Panc1 (cell line): ENCODE results near the gene CCT8. TPM values are rescaled to one million over a fixed set of nuclear protein-coding genes. Genes with fewer than 3 reads are reported as not detected.

Experiments used
- ATAC-seq: fragments of 200-7000 bp; cut with Tn5 transposase; 2 replicates; pipeline ENCODE4 v1.9.1; 2020; ENCODE audit warnings: mild to moderate bottlenecking, moderate library complexity
- BruUV-seq: library from RNA; stranded (reverse); fragments of 400-500 nt; replicated peaks from 2 replicates; lab custom pipeline; 2021; lab: Mats Ljungman, UMichigan
- CTCF ChIA-PET: fragments of 300-600 bp; sonication (Branson Sonifier 250); formaldehyde crosslinking; loops from one replicate; lab custom pipeline; 2022; ENCODE audit warnings: antibody characterized with exemption; lab: Charles Lee
- POLR2A ChIA-PET: fragments of 300-600 bp; sonication (Branson Sonifier 250); formaldehyde crosslinking; loops from one replicate; lab custom pipeline; 2022; ENCODE audit warnings: antibody characterized with exemption; lab: Charles Lee
- DNase-seq: peaks from one replicate; pipeline ENCODE4 v3.0.0-alpha.2; 2010; ENCODE audit warnings: low read depth, low spot score
- H3K27ac ChIP-seq: 2 replicates; pipeline ENCODE4 v1.5.1; 2011; ENCODE audit warnings: mild to moderate bottlenecking, low read length, inconsistent platforms
- H3K27me3 ChIP-seq: fragments of 200-500 bp; sonication (Bioruptor generic); 2 replicates; pipeline ENCODE4 v1.6.0; 2014; ENCODE audit warnings: low read length, inconsistent platforms; ENCODE audit not compliant: control insufficient read depth, insufficient read depth
- H3K36me3 ChIP-seq: fragments of 200-500 bp; sonication (Bioruptor generic); 2 replicates; pipeline ENCODE4 v1.5.1; 2014; ENCODE audit warnings: inconsistent platforms, mild to moderate bottlenecking, low read length, moderate library complexity; ENCODE audit not compliant: control insufficient read depth, insufficient read depth
- H3K4me1 ChIP-seq: 2 replicates; pipeline ENCODE4 v1.5.1; 2011; ENCODE audit warnings: inconsistent platforms, mild to moderate bottlenecking, low read length, moderate library complexity; ENCODE audit not compliant: control insufficient read depth, insufficient read depth
- H3K4me3 ChIP-seq, 2 experiments: 2 replicates each; pipeline ENCODE4 v1.5.1; 2011 to 2012; ENCODE audit warnings: low read depth in 2 of 2, low read length in 2 of 2, mild to moderate bottlenecking in 2 of 2, inconsistent platforms in 1 of 2, moderate library complexity in 1 of 2
- H3K9me3 ChIP-seq: fragments of 200-500 bp; sonication (Bioruptor generic); 2 replicates; pipeline ENCODE4 v1.5.1; 2014; ENCODE audit warnings: low read depth, mild to moderate bottlenecking, inconsistent platforms, low read length, moderate library complexity; ENCODE audit not compliant: control insufficient read depth, insufficient read depth
- CTCF ChIP-seq: fragments of 450-650 bp; IDR thresholded peaks from 2 replicates; pipeline ENCODE4 v1.5.1; 2017; ENCODE audit warnings: mild to moderate bottlenecking
- POLR2AphosphoS5 ChIP-seq: IDR thresholded peaks from 2 replicates; pipeline ENCODE4 v1.6.1; 2012; ENCODE audit warnings: mild to moderate bottlenecking, low read depth, low read length, moderate library complexity
- SIN3A ChIP-seq: IDR thresholded peaks from 2 replicates; pipeline ENCODE4 v1.6.1; 2012; ENCODE audit warnings: low read depth, mild to moderate bottlenecking, low read length, moderate library complexity, borderline replicate concordance; ENCODE audit not compliant: insufficient read depth
- TCF7L2 ChIP-seq: IDR thresholded peaks from 2 replicates; pipeline ENCODE4 v1.6.1; 2011; ENCODE audit warnings: mild to moderate bottlenecking, low read depth, low read length, inconsistent platforms
- in situ Hi-C: cut with HindIII; loops from 2 replicates; pipeline ENCODE4 v1.10.0; 2016; ENCODE audit warnings: low sequenced_read_pairs, low pct_unique_long_range_greater_than_20kb
- intact Hi-C: fragments of 100-400 bp; cut with micrococcal nuclease; formaldehyde crosslinking; loops from one replicate; pipeline ENCODE4 v1.10.0; 2022; ENCODE audit not compliant: unreplicated experiment
- total RNA-seq: library from RNA; stranded (reverse); gene quantifications from one replicate; pipeline ENCODE4 v1.2.1, GENCODE V29; 2021; ENCODE audit not compliant: unreplicated experiment
- TF ChIP-seq, protein P1 (sequence below), 2 experiments: IDR thresholded peaks; 2 replicates each; pipeline ENCODE4 v1.6.1; 2011 to 2012; ENCODE audit warnings: low read depth in 2 of 2, control low read depth in 1 of 2, low read length in 1 of 2, mild to moderate bottlenecking in 1 of 2, moderate library complexity in 1 of 2; ENCODE audit not compliant: insufficient read depth in 1 of 2

Gene CCT8
- total RNA-seq, 1 experiment from 2014 or later, result 160 TPM

GRCh38 chr21:29092102-29092959 lies 18.9 kb upstream of the CCT8 start:
- no peak overlapping the region for H3K27ac ChIP-seq
- in situ Hi-C loops (no loop called here), intact Hi-C loops (no loop called here)
- POLR2A ChIA-PET, result no interaction called here
- peak; percentile 76 for ATAC-seq
- no peaks in the 10 kb centered on the region for H3K9me3 ChIP-seq
- 0 out of 4 replicates have a peak overlapping the region, but pooled peaks of 1 of the 2 experiments have one; percentile 20 for H3K4me3 ChIP-seq
- TF ChIP-seq POLR2AphosphoS5 (no peak), CTCF (no peak), TCF7L2 (no peak), SIN3A (no peak)
- TF ChIP-seq, protein P1, sequence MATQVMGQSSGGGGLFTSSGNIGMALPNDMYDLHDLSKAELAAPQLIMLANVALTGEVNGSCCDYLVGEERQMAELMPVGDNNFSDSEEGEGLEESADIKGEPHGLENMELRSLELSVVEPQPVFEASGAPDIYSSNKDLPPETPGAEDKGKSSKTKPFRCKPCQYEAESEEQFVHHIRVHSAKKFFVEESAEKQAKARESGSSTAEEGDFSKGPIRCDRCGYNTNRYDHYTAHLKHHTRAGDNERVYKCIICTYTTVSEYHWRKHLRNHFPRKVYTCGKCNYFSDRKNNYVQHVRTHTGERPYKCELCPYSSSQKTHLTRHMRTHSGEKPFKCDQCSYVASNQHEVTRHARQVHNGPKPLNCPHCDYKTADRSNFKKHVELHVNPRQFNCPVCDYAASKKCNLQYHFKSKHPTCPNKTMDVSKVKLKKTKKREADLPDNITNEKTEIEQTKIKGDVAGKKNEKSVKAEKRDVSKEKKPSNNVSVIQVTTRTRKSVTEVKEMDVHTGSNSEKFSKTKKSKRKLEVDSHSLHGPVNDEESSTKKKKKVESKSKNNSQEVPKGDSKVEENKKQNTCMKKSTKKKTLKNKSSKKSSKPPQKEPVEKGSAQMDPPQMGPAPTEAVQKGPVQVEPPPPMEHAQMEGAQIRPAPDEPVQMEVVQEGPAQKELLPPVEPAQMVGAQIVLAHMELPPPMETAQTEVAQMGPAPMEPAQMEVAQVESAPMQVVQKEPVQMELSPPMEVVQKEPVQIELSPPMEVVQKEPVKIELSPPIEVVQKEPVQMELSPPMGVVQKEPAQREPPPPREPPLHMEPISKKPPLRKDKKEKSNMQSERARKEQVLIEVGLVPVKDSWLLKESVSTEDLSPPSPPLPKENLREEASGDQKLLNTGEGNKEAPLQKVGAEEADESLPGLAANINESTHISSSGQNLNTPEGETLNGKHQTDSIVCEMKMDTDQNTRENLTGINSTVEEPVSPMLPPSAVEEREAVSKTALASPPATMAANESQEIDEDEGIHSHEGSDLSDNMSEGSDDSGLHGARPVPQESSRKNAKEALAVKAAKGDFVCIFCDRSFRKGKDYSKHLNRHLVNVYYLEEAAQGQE (IDR thresholded peaks at IDR 0.05; ENCODE audit: insufficient read depth in 1 of 2, low read depth in 2 of 2, low read length in 1 of 2), result no peak
- no peak for DNase-seq
- H3K27me3 ChIP-seq, result no peaks in the 10 kb centered on the region
- no TSS peak for BruUV-seq
- CTCF ChIA-PET, result no interaction called here
- H3K36me3 ChIP-seq, result no peaks in the 10 kb centered on the region; the same call in 1 of the 2 replicates
- no peaks in the 10 kb centered on the region for H3K4me1 ChIP-seq

DNA sequence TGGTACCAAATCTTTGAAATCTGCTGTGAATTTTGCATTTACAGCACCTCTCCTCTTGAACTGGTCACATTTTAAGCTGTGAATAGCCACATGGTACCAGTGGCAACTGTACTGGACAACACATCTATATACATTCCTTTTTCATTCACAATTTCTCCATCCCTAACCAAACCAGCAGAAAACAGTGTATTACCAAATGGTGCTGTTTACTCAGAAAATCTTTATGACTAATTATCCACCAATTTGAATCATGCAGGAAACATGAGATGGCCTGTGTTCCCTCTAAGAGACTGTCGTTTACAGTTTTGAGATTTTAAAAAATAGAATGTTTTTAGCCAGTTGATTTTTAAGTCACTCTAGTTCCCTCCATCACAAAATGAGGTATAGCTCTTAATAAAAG lies 17.6 kb upstream of the CCT8 start:
- Histone ChIP-seq H3K36me3 (no peaks in the 10 kb centered on the region; the same call in 1 of the 2 replicates), H3K27me3 (no peaks in the 10 kb centered on the region), H3K27ac (no peak overlapping the region), H3K9me3 (no peaks in the 10 kb centered on the region), H3K4me1 (no peaks in the 10 kb centered on the region), H3K4me3 (no peak overlapping the region)
- CTCF ChIA-PET, result interaction anchor here (0.6 kb wide), 1 partner anchor 195 kb away, joined by 6 read pairs; no protein-coding TSS in a partner anchor
- ATAC-seq (no peak), DNase-seq (no peak)
- POLR2A ChIA-PET, result no interaction called here
- no TSS peak for BruUV-seq
- intact Hi-C loops (loop anchor here (2.0 kb wide), 1 partner anchor 282 kb away; no protein-coding TSS in a partner anchor), in situ Hi-C loops (no loop called here)
- TF ChIP-seq TCF7L2 (no peak), POLR2AphosphoS5 (no peak), CTCF (no peak), SIN3A (no peak)
- TF ChIP-seq, protein P1 (IDR thresholded peaks at IDR 0.05; ENCODE audit: insufficient read depth in 1 of 2, low read depth in 2 of 2, low read length in 1 of 2), result no peak
